Dedifferentiated amniotic fluid mesenchymal stem cell (primary cell): ENCODE data around the gene DIO1.

Experiments used
- DNase-seq: peaks from one replicate; pipeline ENCODE4 v3.0.0-alpha.2; 2016; ENCODE audit errors: extremely low spot score

Gene DIO1

DNA sequence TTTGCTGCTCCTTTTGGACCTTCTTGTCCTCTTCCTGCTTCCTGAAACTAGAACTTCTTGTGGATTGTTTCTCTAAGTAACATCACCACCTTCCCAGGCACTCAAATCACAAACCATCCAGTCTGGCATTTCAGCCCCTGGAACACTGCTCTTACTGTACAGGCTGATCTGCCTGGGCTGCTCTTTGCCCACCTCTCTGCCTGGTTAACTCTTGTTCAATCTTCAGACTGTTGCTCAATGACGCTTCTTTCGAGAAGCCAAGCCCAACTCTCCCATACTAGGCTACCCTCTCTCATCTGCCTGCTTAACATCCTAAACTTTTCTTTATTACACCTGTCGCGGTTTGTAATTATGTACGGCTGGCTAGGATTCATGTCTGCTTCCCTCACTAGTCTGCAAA, 657 bp downstream of the DIO1 start:
- no peak for DNase-seq

DNA sequence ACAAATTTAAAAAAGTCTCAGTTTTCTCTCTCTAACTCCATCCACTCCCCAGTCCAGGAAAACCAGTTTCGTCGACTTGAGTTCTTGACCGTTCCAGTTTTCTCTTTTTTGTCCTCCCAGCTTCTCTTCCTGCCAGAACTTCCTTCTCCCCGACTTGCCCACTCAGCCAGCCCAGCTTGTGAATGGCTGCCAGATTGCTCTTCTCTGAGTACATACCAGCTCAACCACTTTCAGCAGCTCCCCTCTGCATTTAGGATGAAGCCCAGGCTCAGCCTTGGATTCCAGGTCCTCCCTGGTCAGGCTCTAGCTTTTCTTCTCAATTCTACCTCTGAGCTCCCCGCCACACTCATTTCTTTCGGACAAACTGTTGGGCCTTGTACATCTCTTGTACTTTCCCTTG, 1.4 kb downstream of the DIO1 start:
- no peak for DNase-seq

DNA sequence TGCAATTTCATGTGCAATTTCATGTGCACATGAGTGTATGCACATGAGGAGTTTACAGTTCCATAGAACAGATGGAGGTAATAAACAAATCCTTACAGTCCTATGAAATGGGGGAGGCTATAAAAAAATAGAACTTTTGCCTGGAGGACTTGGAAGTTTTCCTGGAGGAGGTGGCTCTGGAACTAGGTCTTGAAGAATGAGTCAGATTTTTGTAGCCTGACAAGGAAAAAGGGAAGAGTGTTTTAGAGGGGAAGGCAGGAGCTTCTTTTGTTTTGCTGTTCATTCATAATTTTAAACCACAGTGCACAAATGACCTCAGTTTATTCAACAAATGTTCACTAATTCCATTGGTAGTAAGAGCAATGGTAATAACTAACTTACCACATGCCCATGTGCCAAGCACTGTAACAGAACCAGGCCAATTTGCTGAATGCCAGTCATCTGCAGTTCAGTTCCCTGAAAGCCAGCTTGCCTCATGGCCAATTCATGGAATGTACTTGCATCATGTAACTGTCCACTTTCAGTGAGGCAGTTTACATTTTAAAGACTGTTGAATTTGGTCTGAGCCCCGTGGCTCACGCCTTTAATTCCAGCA, 2.7 kb downstream of the DIO1 start:
- DNase-seq, result peak; percentile 88

DNA sequence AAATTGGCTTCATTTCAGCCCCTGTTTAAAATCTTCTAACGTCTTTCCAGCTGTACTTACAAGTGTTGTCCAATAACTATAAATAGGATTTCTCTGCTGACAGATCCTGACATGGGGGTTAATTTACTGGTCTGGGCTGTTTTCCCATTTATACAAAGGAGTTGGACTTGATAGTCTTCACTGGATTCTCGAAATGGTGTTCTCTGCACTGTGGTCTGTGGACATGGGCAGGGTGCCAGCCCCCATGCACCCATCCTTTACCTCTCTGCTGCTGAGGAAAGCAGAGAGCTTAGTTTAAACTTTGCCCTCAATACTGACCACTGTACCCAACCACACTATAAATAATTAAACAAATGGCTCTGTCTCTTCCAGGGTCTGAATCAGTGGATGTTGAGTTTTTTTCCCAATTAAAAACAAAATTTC, 5.2 kb downstream of the DIO1 start:
- DNase-seq, result no peak

DNA sequence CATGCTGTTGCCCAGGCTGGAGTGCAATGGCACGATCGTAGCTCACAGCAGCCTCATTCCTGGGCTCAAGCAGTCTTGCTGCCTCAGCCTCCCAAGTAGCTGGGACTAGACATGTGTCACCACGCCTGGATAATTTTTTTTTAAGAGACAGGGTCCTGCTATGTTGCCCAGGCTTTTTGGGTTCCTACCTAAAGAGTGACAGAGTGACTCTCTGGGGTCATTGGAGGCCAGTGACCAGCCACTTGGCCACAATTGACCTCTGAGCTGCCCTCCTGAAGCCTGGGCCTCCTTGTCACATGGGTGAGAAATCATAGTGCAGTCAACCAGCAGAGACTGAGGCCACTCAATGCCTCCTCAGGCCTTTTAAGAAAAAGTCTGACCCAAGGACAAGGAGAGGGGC, 5.7 kb downstream of the DIO1 start:
- DNase-seq, result no peak

DNA sequence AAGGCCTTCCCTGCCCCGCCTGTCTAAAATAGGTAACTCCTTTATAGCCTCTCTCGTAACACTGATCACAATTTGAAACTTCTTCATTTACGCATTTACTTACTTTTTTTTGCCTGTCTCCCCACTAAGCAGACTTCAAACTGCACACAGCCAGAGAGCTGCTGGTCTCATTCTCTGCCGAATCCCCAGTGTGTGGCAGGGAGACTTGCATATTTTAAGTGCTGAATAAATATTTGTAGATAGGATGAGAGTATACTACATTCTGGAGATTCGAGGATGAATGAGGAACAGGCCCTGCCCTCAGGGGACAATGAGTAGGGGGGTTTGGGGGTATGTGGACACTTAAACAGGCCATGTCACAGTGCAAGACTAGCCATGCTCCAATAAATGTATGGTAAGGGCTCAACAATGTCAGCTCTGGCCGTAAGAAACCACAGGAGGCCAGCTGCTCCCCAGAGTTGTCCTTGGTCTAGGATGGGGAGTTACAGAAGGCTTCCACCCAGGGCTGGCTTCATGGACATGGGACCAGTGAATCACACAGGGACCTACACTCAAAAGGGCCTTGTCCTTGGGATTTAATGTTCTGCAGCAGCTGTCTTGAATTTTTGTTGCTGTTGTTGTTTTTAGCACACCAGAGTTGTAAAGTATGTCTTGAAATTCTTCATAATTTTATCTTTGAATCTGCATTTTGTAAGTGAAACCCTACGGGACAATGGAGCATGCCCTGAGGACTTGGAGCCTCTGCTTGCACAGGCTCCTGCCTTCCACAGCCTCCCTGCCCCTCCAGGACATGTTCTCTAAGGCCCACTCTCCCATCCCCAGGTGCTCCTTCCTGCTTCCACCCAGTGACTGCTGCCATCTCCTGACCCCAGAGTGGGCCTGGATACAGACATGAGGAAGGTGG, 8.5 kb downstream of the DIO1 start:
- DNase-seq, result no peak

DNA sequence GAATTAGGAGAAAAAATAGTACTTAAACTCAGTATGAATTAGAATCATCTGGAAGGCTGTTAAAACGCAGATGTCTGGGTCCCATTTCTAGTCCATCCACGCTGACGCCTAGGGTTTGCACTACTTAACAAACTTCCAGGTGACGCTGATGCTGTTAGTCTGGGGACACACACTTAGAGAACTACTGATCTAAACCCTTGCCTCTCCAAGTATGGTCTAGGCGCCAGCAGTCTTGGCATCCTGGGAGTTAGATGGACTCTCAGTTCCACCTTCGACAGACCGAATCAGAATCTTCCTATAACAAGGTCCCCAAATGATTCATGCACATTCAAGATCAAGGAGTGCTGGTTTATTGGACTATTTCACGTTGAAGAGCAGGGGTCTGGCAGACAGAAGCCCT, 11.5 kb downstream of the DIO1 start:
- no peak for DNase-seq

DNA sequence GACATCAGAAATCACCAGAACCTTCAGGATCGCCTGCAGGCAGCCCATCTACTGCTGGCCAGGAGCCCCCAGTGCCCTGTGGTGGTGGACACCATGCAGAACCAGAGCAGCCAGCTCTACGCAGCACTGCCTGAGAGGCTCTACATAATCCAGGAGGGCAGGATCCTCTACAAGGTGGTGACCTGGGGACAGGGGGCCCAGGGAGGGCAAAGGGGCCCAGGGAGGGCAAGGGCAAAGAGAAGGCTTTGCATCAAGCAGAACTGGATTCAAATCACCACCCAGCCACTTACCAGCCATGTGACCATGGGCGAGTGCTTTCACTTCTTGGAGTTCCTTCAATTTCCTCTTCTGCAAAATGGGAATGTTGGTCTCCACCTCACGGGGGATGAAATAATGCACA, 12.1 kb downstream of the DIO1 start:
- no peak for DNase-seq

DNA sequence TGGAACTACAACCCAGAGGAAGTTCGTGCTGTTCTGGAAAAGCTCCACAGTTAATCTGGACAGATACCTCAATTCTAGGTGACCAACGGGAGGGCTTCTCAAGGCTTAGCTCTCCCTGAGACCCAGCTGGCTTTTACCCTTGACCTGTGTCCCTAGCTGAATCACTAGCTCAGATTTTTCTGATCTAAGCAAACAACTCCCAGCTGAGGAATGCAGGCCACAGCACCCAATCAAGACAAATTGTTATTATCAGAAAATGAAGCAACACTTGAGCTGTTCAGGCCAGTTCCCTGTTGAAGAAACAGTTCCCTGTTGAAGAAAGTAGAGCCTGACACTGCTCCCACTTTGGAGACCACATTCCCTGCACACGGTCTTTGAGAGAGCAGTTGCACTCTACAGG, 16.0 kb downstream of the DIO1 start:
- no peak for DNase-seq

DNA sequence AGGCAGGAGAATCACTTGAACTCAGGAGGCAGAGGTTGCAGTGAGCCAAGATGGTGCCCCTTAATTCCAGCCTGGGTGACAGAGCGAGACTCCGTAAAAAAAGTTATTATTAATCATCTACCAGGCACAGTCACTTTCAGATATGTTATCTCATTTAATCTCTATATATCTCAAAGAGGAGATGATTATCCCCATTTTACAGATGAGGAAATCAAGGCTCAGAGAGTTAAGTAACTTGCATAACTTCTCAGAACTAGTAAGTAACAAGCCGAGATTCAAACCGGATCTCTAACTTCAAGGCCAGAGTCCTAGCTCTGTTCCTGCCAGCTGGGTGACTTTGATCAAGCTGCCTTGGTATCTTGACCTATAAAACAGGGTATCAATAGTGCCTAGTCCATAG, 17.5 kb downstream of the DIO1 start:
- DNase-seq, result no peak

DNA sequence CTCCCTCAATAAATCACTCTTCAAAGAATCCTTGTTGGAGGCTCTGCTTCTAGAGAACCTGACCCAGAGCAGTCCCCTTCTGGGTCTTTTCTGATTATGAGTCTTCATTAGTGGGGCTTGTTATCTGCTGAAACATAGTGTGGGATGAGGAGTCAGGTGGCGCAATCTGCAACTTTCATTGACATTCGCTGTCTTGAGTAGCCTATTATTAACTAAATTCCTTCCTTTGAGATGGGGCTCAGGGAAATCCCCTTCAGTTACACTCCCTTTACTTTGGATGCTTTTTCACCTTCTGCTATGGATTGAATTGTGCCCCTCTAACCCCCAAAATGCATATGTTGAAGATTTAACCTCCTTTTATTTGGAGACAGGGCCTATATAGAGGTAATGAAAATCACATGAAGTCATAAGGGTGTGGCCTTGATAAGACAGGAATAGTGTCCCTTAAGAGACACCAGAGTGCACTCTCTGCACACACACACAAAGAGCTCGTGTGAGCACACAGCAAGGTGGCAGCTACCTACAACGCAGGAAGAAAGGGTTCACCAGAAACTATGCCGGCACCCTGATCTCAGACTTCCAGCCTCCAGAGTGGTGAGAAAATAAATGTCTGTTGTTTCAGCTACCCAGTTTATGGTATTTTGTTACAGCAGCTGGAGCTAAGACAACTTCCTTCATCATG, 19.5 kb downstream of the DIO1 start:
- no peak for DNase-seq

DNA sequence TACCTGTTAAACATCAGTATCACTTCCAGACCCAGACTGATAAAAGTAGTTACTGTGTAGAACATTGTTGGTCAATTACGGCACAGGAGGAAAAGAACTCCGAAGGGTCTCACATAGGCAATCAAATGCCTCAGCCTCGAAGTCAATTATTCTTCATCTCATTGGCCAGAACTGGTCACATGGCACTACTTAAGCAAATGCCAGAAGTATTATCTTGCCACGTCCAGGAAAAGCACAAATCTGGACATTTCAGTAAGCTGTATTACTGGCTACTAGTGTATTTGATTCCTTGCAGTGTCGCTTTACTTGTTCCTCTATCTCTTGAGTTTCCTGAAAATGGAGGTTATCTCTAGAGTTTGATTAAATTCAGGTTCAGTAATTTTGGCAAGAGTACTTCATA, 24.4 kb downstream of the DIO1 start:
- no peak for DNase-seq

DNA sequence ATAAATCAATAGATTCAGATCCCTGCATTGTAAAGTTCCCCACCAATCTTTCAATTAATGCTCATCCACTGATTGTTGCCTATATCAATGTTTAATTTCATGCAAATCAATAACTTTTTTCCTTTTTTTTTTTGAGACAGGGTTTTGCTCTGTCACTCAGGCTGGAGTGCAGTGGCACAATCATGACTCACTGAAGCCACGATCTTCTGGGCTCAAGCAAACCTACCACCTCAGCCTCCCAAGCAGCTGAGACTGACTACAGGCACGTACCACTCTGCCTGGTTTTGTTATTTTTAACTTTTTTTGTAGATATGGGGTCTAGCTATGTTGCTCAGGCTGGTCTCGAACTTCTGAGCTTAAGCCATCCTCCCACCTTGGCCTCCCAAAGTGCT, 25.7 kb downstream of the DIO1 start:
- no peak for DNase-seq

DNA sequence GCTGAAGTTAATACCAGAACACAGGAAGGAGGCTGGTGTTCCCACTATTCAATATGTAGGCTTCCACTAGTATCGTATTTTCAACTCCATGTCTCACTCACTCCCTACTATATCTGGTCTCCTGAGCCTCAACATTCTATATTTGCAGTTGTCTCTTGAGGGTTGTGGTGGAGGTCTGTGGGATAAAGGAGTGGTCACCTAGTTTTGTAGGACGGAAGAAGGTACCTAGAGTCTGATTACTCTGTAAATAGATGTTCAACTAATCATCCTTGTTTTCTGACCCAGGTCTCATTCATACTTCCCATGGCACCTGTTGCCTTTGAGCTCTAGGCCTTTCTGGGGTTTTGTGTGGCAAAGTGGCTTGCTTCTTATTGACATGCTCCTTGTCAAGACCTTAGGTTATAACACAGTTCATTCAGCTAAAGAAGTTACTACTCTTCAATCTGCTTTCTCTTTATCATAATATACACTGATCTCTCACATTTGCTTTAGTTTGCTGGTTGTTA, 33.4 kb downstream of the DIO1 start:
- no peak for DNase-seq

DNA sequence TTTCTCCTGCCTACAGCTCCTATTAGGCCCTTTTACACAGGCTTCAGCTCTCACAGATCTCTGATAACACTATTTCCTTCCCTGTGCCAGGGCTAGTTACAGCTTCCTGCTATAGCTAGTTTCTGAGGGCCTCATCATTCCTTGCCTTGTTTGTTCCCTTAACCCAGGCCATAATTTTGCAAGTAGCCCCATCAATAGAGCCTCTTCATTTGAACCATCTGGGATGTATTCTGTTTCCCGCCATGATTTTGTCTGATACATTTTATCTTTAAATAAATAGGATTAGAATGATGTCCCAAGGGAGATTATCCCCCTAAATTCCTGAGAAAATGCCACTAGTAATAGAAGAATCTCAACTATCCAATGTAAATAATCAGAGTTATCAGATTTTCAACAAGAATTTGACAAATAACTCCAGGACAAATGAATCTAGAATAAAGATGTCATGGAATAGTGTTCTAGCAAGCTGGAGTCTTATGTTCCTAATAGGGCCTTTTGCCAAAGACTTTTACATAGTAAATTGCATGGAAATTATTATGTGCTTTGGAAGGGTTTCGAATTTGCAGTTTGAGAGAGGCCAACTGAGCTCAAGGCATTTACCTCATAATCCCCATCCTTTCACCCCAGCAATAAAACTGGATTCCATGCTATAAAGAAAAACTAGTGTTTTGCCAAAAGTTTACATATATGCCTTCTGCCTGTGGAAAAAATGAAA, 35.4 kb downstream of the DIO1 start:
- DNase-seq, result peak; percentile 56

DNA sequence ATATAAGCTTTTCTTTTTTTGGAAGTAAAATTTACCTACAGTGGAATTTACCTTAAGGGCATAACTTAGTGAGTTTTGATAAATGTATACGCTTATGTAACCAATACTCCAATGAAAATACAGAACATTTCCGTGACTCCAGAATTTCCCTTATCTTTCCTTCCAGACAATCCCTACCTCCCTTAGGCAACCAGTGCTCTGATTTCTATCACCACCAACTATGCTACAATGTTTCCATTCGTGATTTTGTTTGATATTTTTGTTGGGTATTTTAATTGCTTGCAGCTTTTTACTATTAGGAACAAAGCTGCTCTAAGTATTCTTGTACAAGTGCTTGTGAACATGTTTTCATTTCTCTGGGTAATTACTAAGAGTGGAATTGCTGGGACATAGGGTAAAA, 36.9 kb downstream of the DIO1 start:
- DNase-seq, result no peak

DNA sequence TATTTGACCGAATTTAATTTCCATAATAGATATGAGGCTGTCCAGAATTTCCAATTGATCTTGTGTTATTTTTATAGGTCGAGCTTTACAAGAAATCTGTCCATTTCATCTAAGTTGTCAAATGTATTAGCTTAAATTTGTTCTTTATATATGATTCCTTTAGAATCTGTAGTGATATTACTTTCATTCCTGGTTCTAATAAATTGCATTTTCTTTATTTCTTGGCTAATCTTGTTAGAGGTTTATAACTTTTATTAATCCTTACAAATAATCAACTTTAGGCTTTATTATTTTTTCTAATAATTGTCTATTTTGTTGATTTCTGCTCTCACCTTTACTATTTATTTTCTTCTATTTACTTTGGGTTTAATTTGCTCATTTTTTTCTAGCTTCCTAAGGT, 37.5 kb downstream of the DIO1 start:
- no peak for DNase-seq

DNA sequence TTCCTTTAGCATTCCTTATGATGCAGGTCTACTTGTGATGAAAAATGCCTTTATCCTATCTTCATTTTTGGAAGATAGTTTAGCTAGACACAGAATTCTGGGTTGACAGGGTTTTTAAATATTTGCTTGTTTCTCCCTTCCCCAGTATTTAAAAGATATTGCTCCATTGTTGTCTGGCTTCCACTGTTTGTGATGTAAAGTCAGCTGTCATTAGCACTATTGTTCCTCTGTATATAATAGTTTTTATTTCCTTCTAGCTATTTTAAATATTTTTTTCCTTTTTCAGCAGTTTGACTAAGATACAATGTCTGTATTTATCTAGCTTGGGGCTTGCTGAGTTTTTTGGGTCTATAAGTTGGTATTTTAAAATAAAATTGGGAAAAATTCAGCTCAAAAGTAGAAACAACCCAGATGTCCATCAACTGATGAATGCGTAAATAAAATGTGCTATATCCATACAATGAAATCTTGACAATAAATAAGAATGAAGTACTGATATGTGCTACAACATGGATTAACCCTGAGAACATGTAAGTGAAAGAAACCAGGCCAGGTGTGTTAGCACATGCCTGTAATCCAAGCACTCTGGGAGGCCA, 40.3 kb downstream of the DIO1 start:
- no peak for DNase-seq

DNA sequence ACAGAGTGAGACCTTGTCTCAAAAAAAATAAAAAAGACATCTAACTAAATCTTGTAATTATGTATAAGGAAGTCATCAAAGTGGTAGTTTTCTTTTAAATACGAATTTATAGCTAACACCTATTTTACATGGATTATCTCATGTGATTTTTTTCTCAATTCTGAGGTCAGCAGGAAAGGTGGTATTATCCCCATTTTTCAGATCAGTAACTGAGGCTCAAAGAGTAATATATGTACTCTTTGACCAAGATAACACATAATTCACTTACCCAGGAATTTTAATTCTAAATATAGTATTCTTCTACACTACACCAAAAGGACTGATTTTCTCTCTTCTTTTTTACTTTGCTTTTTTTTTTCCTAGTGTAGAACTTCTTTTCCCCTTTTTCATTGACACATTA, 42.4 kb downstream of the DIO1 start:
- DNase-seq, result no peak

DNA sequence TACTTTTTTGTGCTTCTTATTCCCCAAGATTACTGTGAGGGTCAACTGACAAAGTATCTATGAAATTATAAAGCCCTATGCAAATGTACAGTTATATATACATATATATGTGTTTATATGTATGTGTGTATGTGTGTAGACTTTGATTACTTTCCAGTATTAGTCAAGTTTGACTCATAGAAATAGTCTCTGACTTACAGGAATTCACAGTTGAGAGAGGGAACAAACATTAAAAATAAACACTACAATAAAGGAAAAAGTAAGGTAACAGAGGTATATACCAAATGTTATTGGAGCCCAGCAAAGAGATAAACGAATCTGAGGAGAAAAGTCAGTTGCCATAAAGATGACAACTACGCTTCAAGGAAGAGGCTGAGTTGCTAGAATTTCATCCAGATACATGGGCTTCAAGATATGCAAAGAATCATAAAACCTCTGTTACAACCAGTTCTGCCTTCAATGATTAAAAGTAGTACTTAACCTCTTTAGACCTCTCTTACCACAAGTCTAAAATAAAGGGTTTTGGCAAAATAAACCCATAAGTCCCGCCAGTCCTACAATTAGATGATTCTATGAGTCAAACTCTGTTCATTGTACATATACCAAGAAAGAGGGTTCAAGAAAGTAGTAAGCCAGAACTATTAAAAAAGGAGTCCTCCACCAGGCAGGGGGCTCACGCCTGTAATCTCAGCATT, 44.3 kb downstream of the DIO1 start:
- DNase-seq, result no peak
